KMS-11 (cell line): Measurements from ENCODE around the gene USP49.

Source experiments
- H2AFZ ChIP-seq: fragments of 200-600 bp; sonication (generic); 2 replicates; pipeline ENCODE4 v1.6.1; 2016; ENCODE audit warnings: antibody characterized with exemption, mixed run types, low read depth
- H3K27ac ChIP-seq: fragments of 200-600 bp; sonication (generic); 2 replicates; pipeline ENCODE4 v1.6.1; 2016; ENCODE audit warnings: mild to moderate bottlenecking, mixed run types
- H3K27me3 ChIP-seq: fragments of 200-600 bp; sonication (generic); 2 replicates; pipeline ENCODE4 v1.6.1; 2017; ENCODE audit warnings: mild to moderate bottlenecking, low read depth, mixed run types, moderate library complexity; ENCODE audit not compliant: insufficient read depth
- H3K36me3 ChIP-seq: fragments of 200-600 bp; sonication (generic); 2 replicates; pipeline ENCODE4 v1.6.1; 2017; ENCODE audit warnings: mild to moderate bottlenecking, mixed run types; ENCODE audit not compliant: insufficient read depth
- H3K4me1 ChIP-seq: fragments of 200-600 bp; sonication (generic); 2 replicates; pipeline ENCODE4 v1.6.1; 2016; ENCODE audit warnings: mild to moderate bottlenecking, low read depth, mixed run types; ENCODE audit not compliant: poor library complexity, severe bottlenecking
- H3K4me2 ChIP-seq: fragments of 200-600 bp; sonication (generic); 2 replicates; pipeline ENCODE4 v1.7.0; 2016; ENCODE audit warnings: mild to moderate bottlenecking, mixed run types
- H3K4me3 ChIP-seq: fragments of 200-600 bp; sonication (generic); IDR thresholded peaks from 2 replicates; pipeline ENCODE4 v1.6.1; 2017; ENCODE audit warnings: low read depth, low read length, mixed read lengths; ENCODE audit not compliant: insufficient read depth
- H3K79me2 ChIP-seq: fragments of 200-600 bp; sonication (generic); 2 replicates; pipeline ENCODE4 v1.6.1; 2016; ENCODE audit warnings: low read depth, mixed run types; ENCODE audit not compliant: insufficient read depth
- H3K9ac ChIP-seq: fragments of 200-600 bp; sonication (generic); 2 replicates; pipeline ENCODE4 v1.6.1; 2016; ENCODE audit warnings: mild to moderate bottlenecking, mixed run types
- H4K20me1 ChIP-seq: fragments of 200-600 bp; sonication (generic); 2 replicates; pipeline ENCODE4 v1.6.1; 2016; ENCODE audit warnings: mild to moderate bottlenecking, mixed run types; ENCODE audit not compliant: insufficient read depth
- CTCF ChIP-seq: fragments of 200-600 bp; sonication (generic); conservative IDR thresholded peaks from 2 replicates; pipeline ENCODE4 v1.6.1; 2017; ENCODE audit warnings: low read depth, mild to moderate bottlenecking, antibody characterized with exemption, low read length, moderate library complexity, mixed read lengths

The USP49 gene

GRCh38 chr6:41759106-41759904 lies 135.9 kb downstream of the USP49 start:
- Histone ChIP-seq H4K20me1 (no peaks in the 10 kb centered on the region), H3K27ac (no peak overlapping the region), H3K4me1 (no peaks in the 10 kb centered on the region), H3K79me2 (no peaks in the 10 kb centered on the region), H3K4me2 (no peak overlapping the region), H2AFZ (no peak overlapping the region), H3K4me3 (no peak overlapping the region), H3K9ac (no peak overlapping the region), H3K36me3 (no peaks in the 10 kb centered on the region), H3K27me3 (no peaks in the 10 kb centered on the region)
- no peak for TF ChIP-seq CTCF

GRCh38 chr6:41758641-41759035 lies 136.5 kb downstream of the USP49 start:
- no peaks in the 10 kb centered on the region for H4K20me1 ChIP-seq
- no peak for TF ChIP-seq CTCF

GRCh38 chr6:41757931-41758640 lies 137.1 kb downstream of the USP49 start:
- no peaks in the 10 kb centered on the region for H3K27me3 ChIP-seq
- H3K9ac ChIP-seq: no peak overlapping the region
- H3K36me3 ChIP-seq: no peaks in the 10 kb centered on the region
- no peak for TF ChIP-seq CTCF
- no peak overlapping the region for H3K4me3 ChIP-seq
- no peaks in the 10 kb centered on the region for H3K79me2 ChIP-seq
- no peak overlapping the region for H2AFZ ChIP-seq
- no peaks in the 10 kb centered on the region for H3K4me1 ChIP-seq
- H3K4me2 ChIP-seq: no peak overlapping the region
- H3K27ac ChIP-seq: no peak overlapping the region
- H4K20me1 ChIP-seq: no peaks in the 10 kb centered on the region

More at GRCh38 chr6:41758641-41759035, 136.5 kb downstream of the USP49 start:
- Histone ChIP-seq H2AFZ (no peak overlapping the region), H3K9ac (no peak overlapping the region), H3K79me2 (no peaks in the 10 kb centered on the region), H3K4me2 (no peak overlapping the region), H3K36me3 (no peaks in the 10 kb centered on the region), H3K4me1 (no peaks in the 10 kb centered on the region), H3K27ac (no peak overlapping the region), H3K4me3 (no peak overlapping the region), H3K27me3 (no peaks in the 10 kb centered on the region)

- Histone ChIP-seq H4K20me1 (no peaks in the 10 kb centered on the region), H3K4me1 (no peaks in the 10 kb centered on the region), H3K27me3 (no peaks in the 10 kb centered on the region), H2AFZ (no peak overlapping the region), H3K4me3 (no peak overlapping the region), H3K79me2 (no peaks in the 10 kb centered on the region), H3K27ac (no peak overlapping the region), H3K36me3 (no peaks in the 10 kb centered on the region), H3K9ac (no peak overlapping the region), H3K4me2 (no peak overlapping the region)
- no peak for TF ChIP-seq CTCF
These were observed 137.9 kb downstream of the USP49 start for GRCh38 chr6:41757271-41757670.
